Measurements from ENCODE around the gene TECPR1. TPM values are rescaled to one million over a fixed set of nuclear protein-coding genes. Genes with fewer than 3 reads are reported as not detected.

The TECPR1 gene
- total RNA-seq, 1 experiment from 2014 or later, result 13.9 TPM

- Histone ChIP-seq H4K5ac (ENCODE audit: insufficient read length, low read depth, low read length) (no peak overlapping the region), H3K4me1 (ENCODE audit: insufficient read depth, low read length) (no peaks in the 10 kb centered on the region), H3K79me2 (ENCODE audit: insufficient read depth, low read length) (no peaks in the 10 kb centered on the region), H4K8ac (replicated peaks; ENCODE audit: insufficient read length, low read depth, low read length) (no peak overlapping the region), H3K9me3 (ENCODE audit: control insufficient read depth, low read depth, low read length) (no peaks in the 10 kb centered on the region), H3K27ac (ENCODE audit: insufficient read length, low read depth, low read length) (no peak overlapping the region), H3K79me1 (ENCODE audit: insufficient read depth, low read depth, low read length, poor library complexity, severe bottlenecking) (no peaks in the 10 kb centered on the region), H3K23ac (ENCODE audit: insufficient read length, low read depth, low read length) (no peak overlapping the region), H3K4ac (ENCODE audit: low read depth, low read length) (no peak overlapping the region), H3K18ac (ENCODE audit: insufficient read length, low read depth, low read length) (no peak overlapping the region), H2BK15ac (ENCODE audit: low read depth, low read length) (no peak overlapping the region), H3K14ac (ENCODE audit: insufficient read depth, low read length) (no peak overlapping the region), H2BK120ac (ENCODE audit: low read depth, low read length, poor library complexity, severe bottlenecking) (no peak overlapping the region), H2BK20ac (ENCODE audit: low read depth, low read length, poor library complexity, severe bottlenecking) (no peak overlapping the region), H2AFZ (ENCODE audit: low read length) (no peak overlapping the region), H3K4me2 (ENCODE audit: insufficient read depth, insufficient read length, low read length) (no peak overlapping the region), H2BK12ac (ENCODE audit: insufficient read length, low read depth, low read length) (no peak overlapping the region), H4K91ac (ENCODE audit: insufficient read length, low read depth, low read length) (no peak overlapping the region), H2AK5ac (ENCODE audit: insufficient read length, low read length) (no peak overlapping the region), H2BK5ac (ENCODE audit: insufficient read length, low read length) (no peak overlapping the region), H3K9ac (ENCODE audit: extremely low read depth, insufficient read length, low read length) (no peak overlapping the region), H3K27me3 (ENCODE audit: insufficient read depth, low read length) (no peaks in the 10 kb centered on the region), H3K23me2 (ENCODE audit: insufficient read length, low read depth, low read length, poor library complexity, severe bottlenecking) (peaks cover 2% of the 10 kb centered on the region), H3K56ac (ENCODE audit: insufficient read length, low read depth, low read length) (no peak overlapping the region), H3T11ph (ENCODE audit: low read length) (no peak overlapping the region), H4K20me1 (ENCODE audit: control insufficient read depth, insufficient read depth, insufficient read length) (no peaks in the 10 kb centered on the region)
- H3K27ac Mint-ChIP-seq, result no peak overlapping the region; a peak in 2 of 7 replicates
- DNase-seq, result no peak
- H3K4me1 Mint-ChIP-seq, result peaks cover 0 to 3% of the 10 kb centered on the region in 2 experiments; a peak in 1 of 4 replicates
- WGBS (ENCODE audit: extremely low coverage, insufficient read length, low lambda C conversion rate), result no CpG with 5 or more reads among the region's 32 CpGs
- H3K36me3 Mint-ChIP-seq (ENCODE audit: insufficient read depth in 1 of 3, low read depth in 3 of 3), result peaks cover 0 to 3% (median 0%) of the 10 kb centered on the region in 3 experiments; a peak in 2 of 7 replicates
- no peak overlapping the region for H3K4me3 Mint-ChIP-seq
- no peaks in the 10 kb centered on the region for H3K27me3 Mint-ChIP-seq (ENCODE audit: low read depth)
- no peaks in the 10 kb centered on the region; a peak in 1 of 5 replicates for H3K9me3 Mint-ChIP-seq
- TF ChIP-seq, protein P1, sequence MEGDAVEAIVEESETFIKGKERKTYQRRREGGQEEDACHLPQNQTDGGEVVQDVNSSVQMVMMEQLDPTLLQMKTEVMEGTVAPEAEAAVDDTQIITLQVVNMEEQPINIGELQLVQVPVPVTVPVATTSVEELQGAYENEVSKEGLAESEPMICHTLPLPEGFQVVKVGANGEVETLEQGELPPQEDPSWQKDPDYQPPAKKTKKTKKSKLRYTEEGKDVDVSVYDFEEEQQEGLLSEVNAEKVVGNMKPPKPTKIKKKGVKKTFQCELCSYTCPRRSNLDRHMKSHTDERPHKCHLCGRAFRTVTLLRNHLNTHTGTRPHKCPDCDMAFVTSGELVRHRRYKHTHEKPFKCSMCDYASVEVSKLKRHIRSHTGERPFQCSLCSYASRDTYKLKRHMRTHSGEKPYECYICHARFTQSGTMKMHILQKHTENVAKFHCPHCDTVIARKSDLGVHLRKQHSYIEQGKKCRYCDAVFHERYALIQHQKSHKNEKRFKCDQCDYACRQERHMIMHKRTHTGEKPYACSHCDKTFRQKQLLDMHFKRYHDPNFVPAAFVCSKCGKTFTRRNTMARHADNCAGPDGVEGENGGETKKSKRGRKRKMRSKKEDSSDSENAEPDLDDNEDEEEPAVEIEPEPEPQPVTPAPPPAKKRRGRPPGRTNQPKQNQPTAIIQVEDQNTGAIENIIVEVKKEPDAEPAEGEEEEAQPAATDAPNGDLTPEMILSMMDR (conservative IDR thresholded peaks at IDR 0.05), result no peak
Measured at GRCh38 chr7:98233219-98234070, 18.6 kb downstream of the TECPR1 start.
